Neural crest cell (in vitro differentiated cells): Measurements from ENCODE around the gene ZSWIM6. TPM values are rescaled to one million over a fixed set of nuclear protein-coding genes. Genes with fewer than 3 reads are reported as not detected.

Experiments
- DNase-seq: peaks from one replicate; pipeline ENCODE4 v3.0.0; 2021; ENCODE audit warnings: low read depth, mixed read lengths, low spot score
- H3K27ac Mint-ChIP-seq: one replicate; pipeline ENCODE4 v1.8.0; 2021; ENCODE audit warnings: mild to moderate bottlenecking, mixed read lengths; ENCODE audit not compliant: unreplicated experiment
- H3K27me3 Mint-ChIP-seq: 2 replicates; pipeline ENCODE4 v1.8.0; 2021; ENCODE audit warnings: low read depth, mild to moderate bottlenecking, mixed read lengths
- H3K36me3 Mint-ChIP-seq: 2 replicates; pipeline ENCODE4 v1.8.0; 2021; ENCODE audit warnings: low read depth, mild to moderate bottlenecking, mixed read lengths
- H3K4me1 Mint-ChIP-seq: 2 replicates; pipeline ENCODE4 v1.8.0; 2021; ENCODE audit warnings: mixed read lengths
- H3K4me3 Mint-ChIP-seq: one replicate; pipeline ENCODE4 v1.8.0; 2021; ENCODE audit warnings: mild to moderate bottlenecking, mixed read lengths
- H3K9me3 Mint-ChIP-seq: 2 replicates; pipeline ENCODE4 v1.8.0; 2021; ENCODE audit warnings: mixed read lengths
- CTCF ChIP-seq: fragments of 200-600 bp; sonication (generic); conservative IDR thresholded peaks from 2 replicates; pipeline ENCODE4 v1.5.0; 2021; ENCODE audit warnings: antibody characterized with exemption, mild to moderate bottlenecking
- total RNA-seq: library from RNA; stranded (reverse); gene quantifications from 2 replicates; pipeline ENCODE4 v1.2.1, GENCODE V29; 2021

Gene ZSWIM6
- total RNA-seq, 1 donor from 2014 or later: 33.8 TPM

- Mint-ChIP-seq H3K9me3 (peaks cover 11% of the 10 kb centered on the region), H3K27ac (no peak overlapping the region), H3K27me3 (no peaks in the 10 kb centered on the region), H3K4me3 (no peak overlapping the region), H3K36me3 (peaks cover 35% of the 10 kb centered on the region), H3K4me1 (peaks cover 10% of the 10 kb centered on the region)
- no peak for TF ChIP-seq CTCF
- DNase-seq: no peak
Measured at GRCh38 chr5:61449804-61450492, 117.9 kb downstream of the ZSWIM6 start.

- TF ChIP-seq CTCF: no peak
- H3K4me3 Mint-ChIP-seq: no peak overlapping the region
- no peak for DNase-seq
- H3K27ac Mint-ChIP-seq: no peak overlapping the region
- H3K9me3 Mint-ChIP-seq: peaks cover 11% of the 10 kb centered on the region
- H3K27me3 Mint-ChIP-seq: no peaks in the 10 kb centered on the region
- peaks cover 28% of the 10 kb centered on the region for H3K36me3 Mint-ChIP-seq
- H3K4me1 Mint-ChIP-seq: peaks cover 17% of the 10 kb centered on the region
Measured at GRCh38 chr5:61450493-61451279, 118.6 kb downstream of the ZSWIM6 start.

GRCh38 chr5:61455179-61456006, 123.3 kb downstream of the ZSWIM6 start:
- Mint-ChIP-seq H3K9me3 (peaks cover 3% of the 10 kb centered on the region), H3K36me3 (peaks cover 3% of the 10 kb centered on the region), H3K4me1 (peaks cover 19% of the 10 kb centered on the region), H3K4me3 (no peak overlapping the region), H3K27me3 (no peaks in the 10 kb centered on the region), H3K27ac (no peak overlapping the region)
- no peak for TF ChIP-seq CTCF
- no peak for DNase-seq

- no peak overlapping the region for H3K4me3 Mint-ChIP-seq
- H3K36me3 Mint-ChIP-seq: no peaks in the 10 kb centered on the region
- peaks cover 23% of the 10 kb centered on the region for H3K4me1 Mint-ChIP-seq
- H3K9me3 Mint-ChIP-seq: no peaks in the 10 kb centered on the region
- DNase-seq: no peak
- H3K27ac Mint-ChIP-seq: no peak overlapping the region
- TF ChIP-seq CTCF: no peak
- H3K27me3 Mint-ChIP-seq: no peaks in the 10 kb centered on the region
Measured at GRCh38 chr5:61460471-61460870, 128.4 kb downstream of the ZSWIM6 start.

- no peak for DNase-seq
- Mint-ChIP-seq H3K27me3 (no peaks in the 10 kb centered on the region), H3K4me3 (no peak overlapping the region), H3K27ac (no peak overlapping the region), H3K4me1 (peaks cover 29% of the 10 kb centered on the region), H3K9me3 (no peaks in the 10 kb centered on the region), H3K36me3 (no peaks in the 10 kb centered on the region)
- no peak for TF ChIP-seq CTCF
Measured at GRCh38 chr5:61461417-61461816, 129.4 kb downstream of the ZSWIM6 start.
